RWPE1 (cell line): ENCODE measurements around the gene UQCC5.

ENCODE experiments used
- CTCF ChIA-PET: fragments of 350-600 bp; sonication (Branson Sonifier 250); formaldehyde crosslinking; extraction: SDS; loops from one replicate; lab custom pipeline; 2021; lab: Yijun Ruan, JAX
- POLR2A ChIA-PET: fragments of 400-600 bp; formaldehyde crosslinking; extraction: SDS; loops from one replicate; lab custom pipeline; 2020; ENCODE audit warnings: antibody characterized with exemption; ENCODE audit not compliant: low non-redundant PET; lab: Yijun Ruan, JAX
- DNase-seq: peaks from one replicate; pipeline ENCODE4 v3.0.0; 2012; ENCODE audit warnings: low spot score
- H3K27ac ChIP-seq: fragments of 450-650 bp; 2 replicates; pipeline ENCODE4 v1.5.1; 2017
- CTCF ChIP-seq: fragments of 450-650 bp; conservative IDR thresholded peaks from 2 replicates; pipeline ENCODE4 v1.5.1; 2017; ENCODE audit warnings: low read depth, mild to moderate bottlenecking

UQCC5 gene

GRCh38 chr3:52529376-52530333 lies 6.8 kb upstream of the UQCC5 start:
- no peak for TF ChIP-seq CTCF
- ChIA-PET POLR2A (no interaction called here), CTCF (no interaction called here)
- H3K27ac ChIP-seq, result peak overlapping the region; percentile 90
- no peak for DNase-seq

- TF ChIP-seq CTCF, result no peak
- H3K27ac ChIP-seq, result peak overlapping the region; percentile 90
- ChIA-PET CTCF (no interaction called here), POLR2A (no interaction called here)
- DNase-seq, result no peak
These were observed 5.2 kb upstream of the UQCC5 start for GRCh38 chr3:52530918-52531826.

- ChIA-PET CTCF (no interaction called here), POLR2A (no interaction called here)
These were observed 4.4 kb upstream of the UQCC5 start for GRCh38 chr3:52531860-52532516.

GRCh38 chr3:52532517-52532837 lies 3.9 kb upstream of the UQCC5 start:
- peak overlapping the region; percentile 90 for H3K27ac ChIP-seq
- POLR2A ChIA-PET, result no interaction called here
- CTCF ChIA-PET, result no interaction called here
- TF ChIP-seq CTCF, result no peak
- DNase-seq, result peak; percentile 24

More at GRCh38 chr3:52531860-52532516, 4.4 kb upstream of the UQCC5 start:
- H3K27ac ChIP-seq, result peak overlapping the region; percentile 90
- no peak for TF ChIP-seq CTCF
- no peak for DNase-seq

- TF ChIP-seq CTCF, result no peak
- ChIA-PET CTCF (no interaction called here), POLR2A (no interaction called here)
- H3K27ac ChIP-seq, result peak overlapping the region; percentile 90
- DNase-seq, result peak; percentile 29
These were observed 3.4 kb upstream of the UQCC5 start for GRCh38 chr3:52532838-52533622.
